ENCODE results near the gene ZNF91.
"Not testable (repeated sequence)": the region's sequence is repeated elsewhere in the genome, so short reads cannot be mapped to it uniquely, and the experiment has no call there.

Gene ZNF91

DNA sequence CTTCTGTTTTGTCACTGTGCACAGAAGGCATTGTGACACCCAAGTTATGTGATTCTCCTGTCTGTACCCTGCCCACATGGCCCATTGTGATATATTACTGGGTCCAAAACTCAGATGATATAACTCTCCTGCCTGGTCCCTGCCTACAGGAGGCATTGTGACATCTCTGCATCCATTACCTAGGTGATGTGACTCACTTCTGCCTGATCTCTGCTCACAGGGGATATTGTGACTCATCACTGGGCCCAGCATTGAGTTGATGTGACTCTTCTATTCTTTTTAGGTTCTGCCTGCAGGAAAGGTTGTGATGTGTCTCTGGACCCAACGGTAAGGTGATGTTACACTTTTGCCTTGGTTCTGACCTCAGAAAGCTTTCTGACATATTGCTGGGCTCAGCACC, 77.1 kb downstream of the ZNF91 start:
- DNase-seq (ENCODE audit: low read depth), result no peak

DNA sequence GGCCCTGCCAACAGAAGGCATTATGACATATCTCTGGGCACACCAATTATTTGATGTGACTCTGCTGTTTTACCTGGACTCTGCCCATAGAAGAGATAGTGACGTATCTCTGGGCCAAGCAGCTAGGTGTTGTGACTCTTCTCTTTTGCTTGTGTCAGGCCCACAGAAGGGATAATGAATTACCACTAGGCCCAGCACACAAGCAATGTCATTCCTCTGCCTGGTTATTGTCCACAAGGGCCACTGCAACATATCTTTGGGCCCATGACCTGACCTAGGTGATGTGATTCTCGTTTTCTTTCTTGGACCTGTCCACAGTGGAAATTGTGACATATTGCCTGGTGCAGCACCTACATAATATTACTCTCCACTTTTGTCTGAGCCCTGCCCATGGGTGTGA, 80.0 kb downstream of the ZNF91 start:
- no peak for DNase-seq (ENCODE audit: low read depth)

DNA sequence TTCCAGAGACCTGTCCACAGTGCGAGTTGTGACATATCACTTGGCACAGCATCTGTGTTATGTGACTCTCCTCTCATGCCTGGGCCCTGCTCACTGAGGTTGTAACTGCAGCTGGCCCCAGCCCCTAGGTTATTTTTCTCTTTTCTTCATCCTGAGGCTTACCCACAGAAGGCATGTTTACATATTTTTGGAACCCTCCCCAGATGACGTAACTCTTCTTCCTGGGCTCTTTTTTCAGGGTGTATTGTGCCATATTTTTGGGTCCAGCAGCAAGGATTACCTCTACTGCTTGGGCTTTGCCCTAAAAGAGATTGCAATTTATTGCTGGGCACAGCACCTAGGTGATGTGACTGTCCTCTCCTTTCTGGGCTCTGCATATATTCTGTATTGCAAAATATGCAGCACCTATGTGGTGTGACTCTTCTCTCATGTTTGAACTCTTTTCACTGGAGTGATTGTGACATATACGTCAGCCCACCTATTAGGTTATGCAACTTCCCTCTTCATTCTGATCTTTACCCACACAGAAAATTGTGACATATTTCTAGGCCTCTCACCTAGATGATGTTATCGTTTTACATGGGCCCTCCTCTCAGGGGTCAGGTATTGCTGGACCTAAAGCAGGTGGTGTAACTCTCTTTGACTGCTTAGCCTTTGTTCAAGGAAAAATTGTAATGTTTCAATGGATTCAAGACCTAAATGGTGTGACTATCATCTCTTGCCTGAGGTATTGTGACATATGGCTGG, 80.6 kb downstream of the ZNF91 start:
- DNase-seq (ENCODE audit: low read depth), result no peak

DNA sequence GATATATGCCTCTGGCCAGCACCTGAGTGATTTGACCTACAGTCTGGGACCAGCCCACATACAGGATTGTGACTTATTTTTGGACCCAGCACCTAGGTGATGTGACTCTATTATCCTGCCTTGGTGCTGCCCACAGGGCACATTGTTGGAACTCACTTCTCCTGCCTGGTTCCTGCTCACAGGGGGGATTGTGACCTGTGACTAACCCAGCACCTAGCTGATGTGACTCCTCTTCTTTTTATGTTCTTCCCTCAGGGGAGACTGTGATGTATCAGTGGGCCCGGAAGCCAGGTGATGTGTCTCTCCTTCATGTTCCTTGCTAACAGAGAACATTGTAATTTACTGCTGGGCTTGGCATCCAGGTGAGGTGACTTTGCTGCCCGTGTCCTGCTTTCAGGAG, 82.1 kb downstream of the ZNF91 start:
- DNase-seq (ENCODE audit: low read depth), result no peak

DNA sequence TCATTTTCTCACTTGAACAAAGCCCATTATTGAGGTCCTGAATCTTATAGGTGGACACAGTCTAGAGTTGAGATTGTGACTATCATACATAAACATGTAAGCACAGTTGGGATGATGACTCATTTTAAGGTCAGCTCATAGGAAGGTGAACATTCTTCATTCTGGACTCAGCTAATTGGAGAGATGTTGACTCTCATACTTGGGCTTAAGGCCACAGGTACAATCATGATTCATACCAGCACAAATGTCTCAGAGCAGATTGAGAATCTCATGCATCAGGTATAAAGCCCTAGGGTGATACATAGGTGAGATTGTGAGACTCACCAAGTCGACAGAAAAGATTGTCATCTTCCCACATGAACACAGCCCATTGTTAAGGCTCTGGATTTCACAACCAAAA, 82.8 kb downstream of the ZNF91 start:
- DNase-seq (ENCODE audit: low read depth), result no peak

DNA sequence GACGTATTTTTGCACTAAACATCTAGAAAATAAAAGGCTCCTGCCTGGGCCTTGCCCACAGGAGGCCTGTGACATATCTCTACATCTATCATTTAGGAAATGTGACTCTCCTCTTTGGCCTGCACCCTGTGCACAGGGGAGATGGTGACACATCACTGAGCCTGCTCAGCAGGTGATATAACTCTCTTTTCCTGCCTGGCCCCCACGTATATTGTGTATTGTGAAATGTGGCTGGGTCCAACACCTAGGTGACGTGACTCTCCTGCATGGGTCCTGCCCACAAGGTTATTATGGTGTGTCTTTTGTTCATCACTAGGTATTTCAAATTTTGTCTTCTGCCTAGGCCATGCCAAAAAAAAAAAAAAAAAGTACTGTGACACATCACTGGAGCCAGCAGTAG, 83.7 kb downstream of the ZNF91 start:
- DNase-seq (ENCODE audit: low read depth), result no peak

DNA sequence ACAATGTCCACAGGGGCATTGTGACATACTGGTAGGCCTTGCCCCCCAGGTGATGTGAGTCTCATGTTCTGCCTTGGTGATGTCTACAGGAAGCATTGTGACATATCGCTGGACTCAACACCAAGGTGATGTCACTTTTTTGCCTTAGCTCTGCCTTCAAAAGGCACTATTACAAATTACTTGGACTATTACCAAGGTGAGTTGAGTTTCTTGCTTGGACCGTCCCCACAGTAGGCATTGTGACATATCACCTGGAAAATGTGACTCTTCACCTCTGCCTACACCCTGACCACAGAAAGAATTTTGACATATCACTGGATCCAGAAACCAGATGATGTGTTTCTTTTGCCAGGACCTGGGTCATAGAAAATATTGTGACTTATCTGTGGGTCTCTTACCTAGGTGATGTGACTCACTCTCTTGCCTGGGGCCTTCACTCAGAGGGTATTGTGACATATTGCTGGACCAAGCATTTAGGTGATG, 84.5 kb downstream of the ZNF91 start:
- no peak for DNase-seq (ENCODE audit: low read depth)

DNA sequence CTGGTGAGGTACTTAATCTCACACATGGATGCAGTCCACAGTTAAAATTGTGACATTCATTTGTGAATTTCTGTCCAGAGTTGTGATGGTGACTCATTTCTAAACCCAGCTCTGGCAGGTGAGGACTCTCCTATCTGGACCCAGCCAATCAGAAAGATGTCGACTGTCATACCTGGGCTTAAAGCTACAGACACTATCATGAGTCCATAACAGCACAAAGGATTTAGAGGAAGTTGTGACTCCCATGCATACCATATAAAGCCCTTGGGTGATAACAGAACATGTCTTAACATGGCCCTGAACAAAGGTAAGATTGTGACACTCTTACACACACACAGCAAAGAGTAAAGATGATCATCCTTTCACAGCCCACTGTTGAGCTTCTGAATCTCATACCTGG, 85.3 kb downstream of the ZNF91 start:
- DNase-seq (ENCODE audit: low read depth), result no peak

DNA sequence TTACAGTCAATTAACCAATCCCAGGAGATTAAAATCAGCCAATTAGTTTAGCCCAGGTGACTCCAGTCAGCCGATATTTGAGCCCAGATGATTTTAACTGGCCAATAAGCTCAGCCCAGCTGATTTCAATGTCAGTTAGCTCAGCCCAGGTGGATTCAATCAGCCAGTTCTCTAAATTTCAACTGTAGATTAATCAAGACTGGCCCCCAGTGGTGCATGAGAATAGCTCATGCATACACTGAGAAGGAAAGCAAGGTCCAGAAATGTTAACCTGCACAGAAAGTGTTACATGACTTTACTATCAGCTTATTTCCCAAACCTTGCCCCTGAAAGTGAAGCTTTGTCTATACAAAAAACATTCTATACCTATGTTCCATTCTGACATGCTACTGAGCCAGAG, 89.7 kb downstream of the ZNF91 start:
- no peak for DNase-seq (ENCODE audit: low read depth)

DNA sequence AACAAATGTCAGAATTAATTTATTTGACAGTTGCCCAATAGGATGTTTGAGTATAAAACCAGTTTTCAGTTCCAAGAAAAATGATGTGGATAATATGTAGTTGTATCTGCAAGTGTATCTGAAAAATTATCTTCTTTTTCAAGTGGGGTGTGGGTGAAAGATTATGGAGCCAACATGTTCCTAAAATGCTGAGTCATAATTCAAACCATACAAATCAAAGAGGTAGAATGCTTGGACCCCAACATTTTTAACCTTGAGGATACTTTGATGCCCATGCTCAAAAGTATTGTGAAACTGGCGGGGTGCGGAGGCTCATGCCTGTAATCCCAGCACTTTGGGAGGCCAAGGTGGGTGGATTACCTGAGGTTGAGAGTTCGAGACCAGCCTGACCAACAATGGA, 91.0 kb downstream of the ZNF91 start:
- no peak for DNase-seq (ENCODE audit: low read depth)

DNA sequence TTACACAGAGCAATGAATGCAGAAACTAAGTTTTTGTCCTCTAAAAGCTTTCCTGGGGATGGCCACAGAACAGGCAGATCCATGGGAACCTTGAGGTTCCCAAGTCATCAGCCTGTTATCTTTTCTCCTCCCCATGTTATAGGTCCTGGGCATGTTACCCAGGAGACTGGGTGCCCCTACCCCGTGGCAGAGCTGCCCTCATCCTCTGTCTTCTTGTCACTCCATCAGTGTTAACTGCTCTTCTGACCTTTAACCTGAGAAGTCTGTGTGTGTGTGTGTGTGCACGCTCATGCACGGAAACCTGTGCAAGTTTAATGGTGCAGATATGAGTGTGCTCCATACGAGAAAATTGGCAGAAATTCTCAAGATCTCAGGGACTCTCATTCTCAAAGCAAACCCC, 101.1 kb downstream of the ZNF91 start:
- no peak for DNase-seq (ENCODE audit: low read depth)

DNA sequence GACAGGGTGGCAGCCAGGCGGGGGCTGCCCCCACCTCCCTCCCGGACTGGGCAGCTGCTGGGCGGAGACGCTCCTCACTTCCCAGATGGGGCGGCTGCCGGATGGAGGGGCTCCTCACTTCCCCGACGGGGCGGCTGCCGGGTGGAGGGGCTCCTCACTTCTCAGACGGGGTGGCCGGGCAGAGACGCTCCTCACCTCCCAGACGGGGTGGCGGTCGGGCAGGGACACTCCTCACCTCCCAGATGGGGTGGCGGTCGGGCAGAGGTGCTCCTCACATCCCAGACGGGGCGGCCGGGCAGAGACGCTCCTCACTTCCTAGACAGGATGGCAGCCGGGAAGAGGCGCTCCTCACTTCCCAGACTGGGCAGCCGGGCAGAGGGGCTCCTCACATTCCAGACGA, 105.3 kb downstream of the ZNF91 start:
- DNase-seq (ENCODE audit: low read depth), result not testable (repeated sequence)
